Stimulated activated CD4-positive, alpha-beta T cell treated with anti-CD3 and anti-CD28 coated beads, Interleukin-4, amount 100 ng/mL, for 48 hours (primary cell): Measurements from ENCODE around the gene TGFA.
"Not testable (repeated sequence)": the region's sequence is repeated elsewhere in the genome, so short reads cannot be mapped to it uniquely, and the experiment has no call there.

ENCODE experiments used
- DNase-seq, 2 donors: peaks; one replicate each; pipeline ENCODE4 v3.0.0-alpha.2; 2020; ENCODE audit warnings: low read depth in 2 of 2

TGFA gene

DNA sequence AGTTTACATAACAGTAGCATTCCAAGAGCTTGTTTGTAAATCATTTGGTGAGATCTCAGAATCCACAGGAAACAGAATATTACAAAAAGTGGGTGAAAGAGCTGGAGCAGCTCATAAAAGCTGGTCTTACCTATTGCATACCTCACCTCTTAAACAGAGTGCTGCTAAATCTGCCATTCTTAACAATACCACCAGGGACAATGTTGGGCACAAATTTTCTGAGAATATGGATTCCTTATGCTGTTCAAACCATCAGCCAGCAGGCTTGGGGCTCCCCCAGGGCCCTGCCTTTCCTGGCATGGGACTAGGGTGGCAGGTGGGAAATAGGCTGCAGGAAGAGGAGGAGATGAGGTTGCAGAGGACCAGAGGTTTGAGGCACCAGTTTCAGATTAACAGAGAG is 55.6 kb downstream of the TGFA start:
- no peak for DNase-seq

DNA sequence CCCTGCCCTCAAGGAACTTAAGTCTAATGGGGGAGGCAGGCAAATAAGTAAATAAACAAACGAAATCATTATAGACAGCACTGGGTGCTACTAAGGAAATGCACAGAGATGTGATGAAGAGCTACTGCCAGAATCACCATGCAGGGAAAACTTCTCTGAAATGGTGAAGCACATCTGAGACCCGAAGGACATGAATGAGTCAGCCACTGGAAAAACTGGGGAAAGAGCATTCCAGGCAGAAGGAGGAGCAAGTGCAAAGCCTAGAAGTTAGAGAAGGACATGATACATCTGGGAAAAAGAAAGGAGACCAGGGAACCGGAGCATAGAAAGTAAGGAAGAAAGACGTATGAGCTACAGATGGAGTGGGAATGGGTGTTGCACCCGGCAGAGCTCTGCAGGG is 56.8 kb downstream of the TGFA start:
- no peak for DNase-seq

DNA sequence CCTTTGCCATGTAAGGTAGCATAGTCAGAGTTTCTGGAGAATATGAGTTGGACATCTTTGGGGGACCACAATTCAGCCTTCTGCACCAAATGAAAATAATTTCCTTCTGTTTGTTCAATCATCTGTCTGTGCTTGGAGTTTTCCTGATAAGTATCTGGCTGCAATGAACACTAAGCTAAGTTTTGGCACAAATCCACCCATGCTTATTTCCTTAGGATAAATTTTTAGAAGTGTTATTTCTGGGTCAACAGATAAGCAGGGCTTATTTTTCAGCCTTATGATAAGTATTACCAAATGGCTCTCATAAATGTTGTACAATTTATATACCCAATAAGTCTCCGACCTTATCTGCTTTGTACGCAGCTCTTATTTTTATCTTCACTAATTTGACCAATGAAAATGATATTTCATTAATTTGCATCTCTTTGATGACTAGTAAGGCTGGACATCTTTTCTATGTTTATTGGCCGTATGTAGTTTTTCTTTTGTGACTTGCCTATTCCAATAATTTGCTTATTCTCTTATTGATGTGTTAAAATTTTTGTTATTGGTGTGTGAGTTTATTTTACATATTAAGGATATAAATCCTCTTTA is 59.2 kb downstream of the TGFA start:
- no peak for DNase-seq

DNA sequence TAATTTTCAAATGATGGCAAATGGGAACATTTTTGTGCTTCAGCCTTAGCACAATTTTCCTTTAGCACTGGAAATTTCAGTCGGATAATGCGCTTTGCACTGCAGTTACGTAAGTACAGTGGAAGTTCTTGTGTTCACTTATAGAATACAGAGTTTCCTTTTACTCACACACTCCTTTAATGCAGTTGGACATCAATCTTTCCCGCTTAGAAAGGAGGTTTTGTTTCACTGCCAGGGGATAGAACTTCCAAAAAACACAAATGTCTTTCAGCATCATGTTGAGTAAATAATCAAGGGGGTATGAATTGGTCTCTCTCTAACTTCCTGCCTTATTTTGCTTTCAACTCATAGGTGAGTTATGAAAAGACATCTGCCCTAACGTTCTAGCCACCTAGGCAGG is 63.2 kb downstream of the TGFA start:
- DNase-seq, result no peak

DNA sequence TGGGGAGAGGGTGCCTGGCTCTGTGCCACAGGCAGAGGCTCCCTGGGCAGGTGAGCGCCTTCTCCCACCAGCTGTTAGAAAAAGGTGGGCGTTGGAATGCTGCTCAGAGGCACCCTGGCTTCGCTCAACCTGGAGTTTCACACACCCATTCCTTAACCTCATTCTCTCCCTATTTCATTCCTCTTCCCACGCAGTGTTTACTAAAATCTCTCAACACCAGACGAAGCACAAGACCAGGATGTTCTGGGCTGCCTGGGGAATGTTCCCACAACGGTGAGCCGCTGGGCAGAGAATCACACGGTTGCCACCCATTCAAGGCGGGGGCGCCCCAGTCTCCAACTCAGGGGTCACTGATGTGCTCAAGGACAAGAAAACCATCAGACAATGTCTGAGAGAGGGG is 64.5 kb downstream of the TGFA start:
- DNase-seq, result no peak

DNA sequence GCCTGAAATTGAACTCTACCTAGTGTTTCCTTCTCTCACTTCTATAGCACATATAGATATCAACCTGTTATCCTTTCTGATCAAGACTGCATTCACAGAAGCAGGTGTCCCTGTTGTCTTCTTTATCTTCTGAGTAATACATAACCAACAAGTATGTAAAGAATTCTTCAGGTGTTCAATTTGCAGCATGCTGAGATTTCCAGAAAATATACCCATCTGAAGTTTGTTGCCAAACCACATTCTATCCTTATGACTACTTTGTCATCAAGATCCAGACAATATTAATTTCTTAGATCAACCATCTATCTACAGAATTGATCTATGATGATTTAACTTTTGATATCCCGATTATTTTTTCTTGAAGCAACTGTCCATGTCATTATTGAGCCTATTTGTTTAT is 69.5 kb downstream of the TGFA start:
- DNase-seq, result no peak

DNA sequence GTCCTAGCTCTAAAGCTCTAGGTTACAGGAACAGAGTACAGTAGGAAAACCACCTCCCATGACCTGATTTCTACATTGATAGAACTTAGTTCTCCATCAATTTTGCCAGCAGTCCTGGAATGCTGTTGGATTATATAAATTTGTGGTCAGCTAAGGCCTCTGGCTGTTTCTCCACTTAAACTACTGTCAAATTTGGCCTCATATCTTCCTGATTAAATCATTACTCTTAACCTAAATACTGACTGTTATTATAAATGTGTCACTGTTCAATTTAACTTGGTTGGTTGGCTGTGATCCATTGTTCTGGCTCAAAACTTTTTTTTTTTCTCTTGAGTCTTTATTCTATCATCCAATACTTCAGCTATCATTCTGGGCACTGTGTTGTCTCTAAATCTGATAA is 71.2 kb downstream of the TGFA start:
- no peak for DNase-seq

DNA sequence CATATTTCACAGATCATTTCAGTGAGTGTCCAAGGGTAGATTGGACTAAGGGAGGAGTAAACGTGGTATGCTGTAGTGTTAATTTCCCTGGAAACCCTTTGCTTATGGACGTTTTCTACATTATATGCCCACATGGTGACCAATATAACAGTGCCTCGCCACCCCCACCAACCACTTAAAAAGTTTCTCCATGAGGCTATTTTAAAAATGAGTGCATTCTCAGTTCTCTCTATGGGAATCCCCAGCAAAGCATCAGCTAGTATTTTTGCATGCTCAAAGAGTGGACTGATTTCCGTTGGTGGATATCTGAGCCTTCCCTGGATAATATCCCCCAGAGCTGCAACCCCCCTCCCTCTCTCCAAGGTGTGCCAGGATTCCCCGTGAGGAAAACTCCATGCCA is 73.2 kb downstream of the TGFA start:
- no peak for DNase-seq

DNA sequence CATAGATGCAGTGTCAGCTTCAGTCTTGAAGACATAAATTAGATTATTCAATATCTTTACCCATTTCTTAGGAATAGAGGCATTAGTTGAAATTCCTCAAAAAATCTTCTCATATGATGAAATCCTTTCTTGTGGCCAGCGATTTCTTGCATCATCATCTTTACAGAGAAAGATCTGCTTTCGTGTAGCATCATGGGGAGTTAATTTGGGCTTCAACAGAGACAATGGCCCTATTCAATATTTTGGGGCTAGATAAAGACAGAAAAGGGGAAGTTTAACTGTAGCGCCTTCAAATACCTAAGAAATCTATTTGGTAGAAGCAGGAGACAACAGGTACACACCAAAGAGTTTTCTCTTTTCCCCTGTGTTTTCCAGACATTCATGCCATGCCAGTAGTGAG is 73.8 kb downstream of the TGFA start:
- DNase-seq, result no peak

DNA sequence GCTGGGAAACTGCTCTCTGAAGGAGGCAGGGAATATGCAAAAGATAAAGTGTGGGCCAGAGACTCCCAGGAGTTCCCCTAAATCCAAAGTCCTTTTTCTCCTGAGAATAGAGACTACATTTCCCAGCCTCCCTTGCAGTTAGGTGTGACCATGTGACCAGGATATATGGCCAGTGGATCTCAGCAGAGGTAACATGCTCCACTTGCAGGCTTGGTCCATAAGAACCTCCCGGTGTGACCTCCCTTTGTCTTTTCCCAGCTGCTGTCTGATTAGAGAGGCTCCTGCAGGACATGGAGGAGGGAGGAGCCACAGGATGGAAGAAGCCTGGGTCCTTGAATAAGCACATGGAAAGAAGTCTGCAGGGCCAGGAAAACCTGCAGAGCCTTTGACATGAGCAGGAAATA is 76.2 kb downstream of the TGFA start:
- no peak for DNase-seq

DNA sequence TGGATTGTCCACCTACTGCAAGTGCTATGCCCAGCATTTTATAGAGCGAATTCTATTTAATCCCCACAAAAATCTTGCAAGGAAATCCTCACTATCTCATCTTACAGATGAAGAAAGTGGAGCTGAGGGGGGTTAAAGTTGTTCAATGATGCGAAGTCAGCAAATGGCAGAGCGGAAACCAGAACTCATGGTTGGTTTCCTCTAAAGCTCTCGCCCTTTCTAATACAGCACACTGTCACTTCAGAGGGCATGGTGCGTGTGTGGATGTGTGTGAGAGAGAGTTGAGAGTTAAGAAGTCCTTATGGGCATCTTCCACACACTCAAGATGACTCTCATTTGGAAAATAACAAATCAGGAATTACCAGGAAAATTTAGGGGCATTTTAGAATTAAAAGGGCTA is 78.4 kb downstream of the TGFA start:
- DNase-seq, result no peak

DNA sequence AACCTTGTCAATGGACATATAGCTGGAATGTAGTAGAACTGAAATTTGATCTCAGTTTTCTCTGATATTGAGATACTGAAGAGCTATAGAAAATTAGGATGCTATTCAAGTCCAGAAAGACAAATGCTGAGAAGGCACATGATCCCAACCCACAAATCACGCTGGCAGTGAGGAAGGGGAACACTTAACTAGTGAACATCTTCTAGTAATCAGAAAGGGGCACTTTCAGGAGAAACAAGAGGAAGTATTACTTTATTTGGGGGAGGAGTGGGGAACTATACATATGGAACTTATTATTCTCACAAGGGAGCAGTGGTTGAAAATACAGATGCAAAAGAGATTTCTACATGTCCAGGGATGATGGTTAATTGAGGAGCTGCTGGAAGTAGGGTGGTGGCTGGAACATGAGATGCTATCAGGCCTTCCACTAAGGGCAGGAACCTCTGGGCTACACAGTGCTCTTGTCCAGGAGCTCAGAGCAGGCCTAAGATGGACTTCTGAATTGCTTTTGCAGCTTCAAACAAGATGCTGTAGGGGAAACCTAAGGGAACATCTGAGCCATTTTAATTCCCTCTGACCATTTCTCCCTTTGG is 79.3 kb downstream of the TGFA start:
- DNase-seq, result no peak

DNA sequence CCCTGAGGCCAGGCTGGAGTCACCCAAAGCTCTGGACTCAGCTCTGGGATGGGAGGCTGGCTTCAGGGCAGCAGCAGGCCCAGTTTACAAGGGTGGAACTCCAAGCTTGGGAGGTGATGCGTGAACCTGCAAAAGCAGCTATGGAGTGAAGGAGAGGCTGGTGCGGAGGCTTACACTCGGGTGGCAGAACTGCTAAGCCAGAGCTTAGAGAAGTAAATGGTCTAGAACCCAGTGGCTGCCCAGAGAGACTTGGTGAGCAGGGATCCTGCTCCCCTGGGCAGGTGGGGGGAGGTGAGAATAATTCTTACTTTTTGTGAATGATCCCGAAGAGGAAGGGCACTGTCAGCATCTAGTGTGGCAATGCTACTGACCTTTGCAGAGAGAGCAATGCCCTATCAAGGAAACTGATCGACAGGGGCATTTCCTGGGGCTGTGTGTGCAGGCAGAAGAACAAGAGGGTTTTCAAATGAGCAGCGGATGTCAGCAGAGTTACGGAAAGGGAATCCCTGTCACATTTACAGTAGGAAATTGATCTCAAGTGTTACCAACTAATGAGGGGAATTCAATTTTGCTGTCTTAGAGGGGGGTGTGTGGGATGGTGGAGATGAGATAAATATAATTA is 80.4 kb downstream of the TGFA start:
- no peak for DNase-seq

DNA sequence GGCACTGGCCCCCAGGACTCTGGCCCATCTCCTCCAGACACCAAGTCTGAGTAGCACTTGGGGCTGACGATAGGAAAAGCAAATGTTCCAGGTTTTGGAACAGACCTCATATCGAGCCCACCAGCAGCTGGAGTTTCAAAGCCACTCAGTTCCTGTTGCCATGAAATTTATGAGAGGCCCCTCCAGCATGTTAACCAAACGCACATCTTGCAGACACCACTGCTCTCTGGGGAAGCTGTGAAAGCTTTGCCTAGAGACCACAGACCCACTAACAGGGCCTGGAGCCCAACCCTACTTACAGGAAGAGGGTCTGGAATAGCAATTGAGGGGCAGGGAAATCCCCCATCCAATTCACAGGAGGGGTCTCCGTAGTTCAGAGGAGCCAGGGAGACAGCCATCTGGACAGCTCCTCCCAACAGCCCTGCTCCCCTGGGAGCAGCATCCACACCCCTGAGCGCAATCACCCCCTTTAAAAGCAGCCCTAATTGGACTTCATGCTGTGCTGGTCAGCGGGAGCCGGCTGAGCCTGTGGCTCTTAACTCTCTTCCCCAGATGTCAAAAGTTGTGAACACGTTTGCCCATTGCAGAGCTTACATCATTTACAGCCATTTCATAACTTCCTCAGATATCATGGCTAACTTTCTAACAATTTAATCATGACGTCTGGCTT is 81.3 kb downstream of the TGFA start:
- no peak for DNase-seq

DNA sequence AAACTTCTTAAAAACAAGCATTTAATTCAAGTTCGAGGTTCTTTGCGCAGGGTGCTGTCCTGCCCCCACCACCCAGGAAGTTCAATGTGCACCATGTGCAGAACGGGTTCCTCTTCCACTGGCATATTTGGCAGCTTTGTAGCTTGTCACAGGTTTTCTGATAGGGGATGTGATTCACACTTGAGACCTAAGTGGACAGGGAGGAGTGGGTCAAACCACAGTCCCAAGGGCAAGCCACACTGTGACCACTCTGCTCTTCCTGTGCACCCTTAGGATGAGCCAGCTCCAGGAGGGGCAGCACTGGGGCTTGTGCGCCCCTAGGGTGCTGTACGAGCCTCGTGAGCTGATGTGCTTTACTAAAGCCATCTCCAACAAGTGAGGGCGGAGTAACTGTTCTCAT is 82.5 kb downstream of the TGFA start:
- DNase-seq, result no peak

DNA sequence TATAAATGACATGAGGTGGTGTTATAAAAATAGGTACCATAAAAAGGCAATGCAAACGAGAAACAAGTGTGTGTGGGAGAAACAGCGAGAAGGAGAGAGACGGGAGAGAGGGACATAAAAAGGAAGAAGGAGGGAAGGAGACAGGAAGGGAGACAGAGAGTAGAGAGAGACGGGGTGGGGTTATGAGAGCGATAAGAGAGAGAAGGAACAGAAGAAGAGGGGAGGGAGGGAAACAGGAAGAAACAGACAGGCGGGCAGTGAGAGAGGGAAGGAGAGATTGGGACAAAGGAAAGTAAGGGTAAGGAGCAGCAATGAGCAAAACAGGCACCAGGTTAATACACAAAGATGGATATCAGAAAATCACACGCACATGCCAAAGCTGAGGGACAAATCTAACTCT is 83.7 kb downstream of the TGFA start:
- DNase-seq, result no peak

DNA sequence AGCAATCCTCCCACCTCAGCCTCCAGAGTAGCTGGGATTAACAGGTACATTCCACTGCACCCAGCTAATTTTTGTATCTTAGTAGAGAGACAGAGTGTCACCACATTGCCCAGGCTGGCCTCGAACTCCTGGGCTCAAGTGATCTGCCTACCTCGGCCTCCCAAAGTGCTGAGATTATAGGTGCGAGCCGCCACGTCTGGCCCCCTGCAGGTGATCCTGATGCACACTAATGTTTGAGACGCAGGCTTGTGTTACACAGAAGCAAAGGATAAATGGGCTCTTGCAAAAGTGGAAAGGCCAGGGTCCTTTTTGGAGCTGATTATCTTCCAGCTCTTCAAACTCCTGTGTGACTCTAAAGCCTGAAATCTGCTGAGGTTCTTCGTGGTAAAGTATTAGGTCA is 84.2 kb downstream of the TGFA start:
- DNase-seq, result no peak

DNA sequence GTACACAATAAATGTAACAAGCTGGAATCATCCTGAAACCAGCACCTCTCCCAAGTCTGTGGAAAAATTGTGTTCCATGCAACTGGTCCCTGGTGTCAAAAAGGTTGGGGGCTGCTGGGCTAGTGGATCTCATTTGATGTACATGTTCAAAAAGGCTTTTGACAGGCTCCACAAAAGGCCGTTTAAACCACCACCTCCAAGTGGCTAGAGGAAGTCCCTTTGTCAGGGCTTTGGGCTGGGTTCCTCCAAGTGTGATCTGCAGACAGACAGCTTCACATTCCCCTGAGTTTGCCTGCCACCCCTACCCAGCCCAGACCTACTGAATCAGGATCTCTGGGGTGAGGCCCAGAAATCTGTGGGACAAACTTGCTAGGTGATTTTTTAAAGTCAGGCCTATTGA is 84.7 kb downstream of the TGFA start:
- DNase-seq, result no peak

DNA sequence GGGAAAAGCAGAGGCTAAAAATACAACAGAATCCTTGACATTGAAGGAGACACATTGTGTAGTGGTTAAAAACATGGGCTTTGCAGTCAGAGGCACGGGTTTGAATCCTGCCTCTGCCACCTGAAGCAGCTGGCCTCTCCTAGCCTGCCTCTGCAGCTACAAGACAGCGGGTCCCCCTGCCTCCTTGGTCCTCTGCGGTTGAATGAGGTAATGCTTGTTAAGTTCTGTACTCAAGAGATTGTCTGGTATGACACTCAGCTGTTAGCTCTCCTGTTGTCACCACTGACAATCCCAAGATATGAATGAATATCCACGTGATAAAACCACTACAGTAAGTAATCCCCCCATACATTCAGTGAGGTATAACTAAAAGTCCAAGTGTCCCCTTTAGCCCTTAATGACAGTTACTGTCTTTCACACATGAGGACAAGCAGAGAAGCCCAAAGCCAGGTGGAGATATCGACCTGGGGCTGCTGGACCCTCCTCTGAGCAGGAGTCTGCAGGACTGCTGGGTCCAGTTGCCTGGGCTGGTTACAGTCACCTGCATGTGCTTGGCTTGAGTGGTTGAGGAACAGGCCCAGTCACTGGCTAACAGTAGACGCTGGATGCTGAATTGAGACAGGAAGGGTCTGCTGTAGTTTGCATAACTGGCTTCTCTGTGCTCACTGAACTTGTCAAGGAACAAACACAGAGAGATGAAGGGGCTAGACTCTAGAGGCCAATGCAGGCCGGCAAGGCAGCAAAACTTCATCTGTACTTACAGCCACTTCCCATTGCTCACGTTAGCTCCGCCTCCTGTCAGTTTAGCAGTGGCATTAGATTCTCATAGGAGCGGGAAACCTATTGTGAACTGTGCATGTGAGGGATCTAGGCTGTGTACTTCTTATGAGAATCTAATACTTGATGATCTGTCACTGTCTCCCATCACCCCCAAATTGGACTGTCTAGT is 85.5 kb downstream of the TGFA start:
- no peak for DNase-seq

DNA sequence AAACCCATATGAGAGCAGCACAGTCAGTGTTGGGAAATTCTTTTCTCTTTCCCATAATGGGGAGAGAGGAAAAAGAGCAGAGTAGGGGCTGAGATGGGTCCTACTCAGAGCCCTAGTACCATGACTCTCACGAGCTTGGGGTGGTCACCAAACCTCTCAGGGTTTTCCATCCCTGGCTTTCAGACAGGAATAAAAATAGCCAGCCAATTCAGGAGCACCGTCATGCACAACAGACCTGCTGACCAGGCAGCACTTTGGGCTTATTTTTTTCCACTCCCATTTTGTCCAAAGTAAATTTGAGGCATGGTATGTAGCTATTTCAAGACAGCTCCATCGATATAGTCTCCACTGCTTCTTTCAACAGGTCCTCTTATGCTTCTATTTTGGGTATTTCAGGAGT is 86.4 kb downstream of the TGFA start:
- DNase-seq, result no peak

DNA sequence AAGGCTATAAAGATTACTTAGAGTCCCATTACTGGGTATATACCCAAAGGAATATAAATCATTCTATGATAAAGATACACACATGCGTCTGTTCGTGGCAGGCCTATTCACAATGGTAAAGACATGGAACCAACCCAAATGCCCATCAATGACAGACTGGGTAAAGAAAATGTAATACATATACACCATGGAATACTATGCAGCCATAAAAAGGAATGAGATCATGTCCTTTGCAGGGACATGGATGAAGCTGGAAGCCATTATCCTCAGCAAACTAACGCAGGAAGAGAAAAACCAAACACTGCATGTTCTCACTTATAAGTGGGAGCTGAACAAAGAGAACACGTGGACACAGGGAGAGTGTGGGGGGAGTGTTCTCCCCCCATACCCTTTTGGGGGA is 87.0 kb downstream of the TGFA start:
- not testable (repeated sequence) for DNase-seq

DNA sequence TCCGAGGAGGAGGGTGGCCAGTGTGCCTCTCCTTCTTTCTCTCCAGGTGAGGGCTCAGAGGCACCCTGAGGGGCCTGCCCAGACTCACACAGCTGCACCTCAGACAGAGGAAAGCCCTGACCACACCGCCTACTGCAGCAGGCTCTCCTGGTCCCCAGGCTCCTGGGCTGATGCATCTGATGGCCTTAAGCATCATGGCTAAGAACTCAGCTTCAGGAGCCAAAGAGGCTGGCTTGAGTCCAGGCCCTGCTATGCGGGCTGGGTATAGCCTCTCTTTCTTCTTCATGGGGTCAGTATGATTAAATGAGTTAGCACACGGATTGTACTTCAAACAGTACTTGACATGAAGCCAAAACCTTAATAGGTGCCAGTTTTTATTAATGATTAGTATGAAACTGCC is 89.6 kb downstream of the TGFA start:
- no peak for DNase-seq
